Neural progenitor cell (in vitro differentiated cells): ENCODE data around the gene C12orf42. TPM values are rescaled to one million over a fixed set of nuclear protein-coding genes. Genes with fewer than 3 reads are reported as not detected.

ENCODE experiments used
- DNase-seq: peaks from one replicate; pipeline ENCODE4 v3.0.0-alpha.2; 2016; ENCODE audit warnings: low spot score
- H2AFZ ChIP-seq: fragments of 200-600 bp; sonication (generic); replicated peaks from 2 replicates; pipeline ENCODE4 v1.6.1; 2016; ENCODE audit warnings: antibody characterized with exemption
- H3F3A ChIP-seq: fragments of 200-600 bp; sonication (generic); 2 replicates; pipeline ENCODE4 v1.6.1; 2016; ENCODE audit warnings: antibody characterized with exemption, low read depth
- H3K27ac ChIP-seq: fragments of 200-600 bp; sonication (generic); 2 replicates; pipeline ENCODE4 v1.5.1; 2016; ENCODE audit warnings: mild to moderate bottlenecking
- H3K27me3 ChIP-seq: fragments of 200-600 bp; sonication (generic); 2 replicates; pipeline ENCODE4 v1.6.1; 2016; ENCODE audit warnings: mild to moderate bottlenecking, moderate library complexity
- H3K36me3 ChIP-seq: fragments of 200-600 bp; sonication (generic); 2 replicates; pipeline ENCODE4 v1.5.1; 2016
- H3K4me1 ChIP-seq: fragments of 200-600 bp; sonication (generic); 2 replicates; pipeline ENCODE4 v1.6.1; 2016; ENCODE audit warnings: mixed run types
- H3K4me2 ChIP-seq: fragments of 200-600 bp; sonication (generic); 2 replicates; pipeline ENCODE4 v1.6.1; 2016
- H3K4me3 ChIP-seq: fragments of 200-600 bp; sonication (generic); 2 replicates; pipeline ENCODE4 v1.5.1; 2016
- H3K79me2 ChIP-seq: fragments of 200-600 bp; sonication (generic); 2 replicates; pipeline ENCODE4 v1.6.1; 2016; ENCODE audit warnings: low read depth
- H3K9ac ChIP-seq: fragments of 200-600 bp; sonication (generic); 2 replicates; pipeline ENCODE4 v1.6.1; 2016
- H3K9me3 ChIP-seq: fragments of 200-600 bp; sonication (generic); 2 replicates; pipeline ENCODE4 v1.5.1; 2016; ENCODE audit warnings: low read depth
- H4K20me1 ChIP-seq: fragments of 200-600 bp; sonication (generic); 2 replicates; pipeline ENCODE4 v1.6.1; 2016; ENCODE audit warnings: low read depth
- H3K27ac Mint-ChIP-seq: 3 replicates; pipeline ENCODE4 v1.8.0; 2021; ENCODE audit warnings: mixed read lengths
- H3K27me3 Mint-ChIP-seq: 2 replicates; pipeline ENCODE4 v1.8.0; 2022; ENCODE audit warnings: low read depth, mild to moderate bottlenecking, inconsistent platforms, moderate library complexity, mixed read lengths; ENCODE audit not compliant: insufficient read depth
- H3K36me3 Mint-ChIP-seq: 3 replicates; pipeline ENCODE4 v1.8.0; 2021; ENCODE audit warnings: mixed read lengths
- H3K4me1 Mint-ChIP-seq: 3 replicates; pipeline ENCODE4 v1.8.0; 2021; ENCODE audit warnings: mixed read lengths
- H3K4me3 Mint-ChIP-seq: 3 replicates; pipeline ENCODE4 v1.8.0; 2021; ENCODE audit warnings: mild to moderate bottlenecking, moderate library complexity, mixed read lengths
- H3K9me3 Mint-ChIP-seq: 3 replicates; pipeline ENCODE4 v1.8.0; 2020; ENCODE audit warnings: mixed read lengths
- EZH2 ChIP-seq: fragments of 200-600 bp; sonication (generic); IDR thresholded peaks from 2 replicates; pipeline ENCODE4 v1.6.1; 2017; ENCODE audit warnings: antibody characterized with exemption, mild to moderate bottlenecking, moderate library complexity
- EZH2phosphoT487 ChIP-seq: fragments of 200-600 bp; sonication (generic); IDR thresholded peaks from 2 replicates; pipeline ENCODE4 v1.6.1; 2017; ENCODE audit warnings: antibody characterized with exemption
- total RNA-seq: library from RNA; depleted of rRNA; stranded (reverse); fragments of >200 nt; gene quantifications from 2 replicates; pipeline ENCODE4 v1.2.3, GENCODE V29; 2015; ENCODE audit warnings: low replicate concordance
- TF ChIP-seq, protein P1 (sequence below): fragments of 200-600 bp; sonication (generic); IDR thresholded peaks from 2 replicates; pipeline ENCODE4 v1.5.1; 2017; ENCODE audit warnings: antibody characterized with exemption, mild to moderate bottlenecking

Gene C12orf42
- total RNA-seq, 1 donor from 2014 or later: 1.1 TPM

DNA sequence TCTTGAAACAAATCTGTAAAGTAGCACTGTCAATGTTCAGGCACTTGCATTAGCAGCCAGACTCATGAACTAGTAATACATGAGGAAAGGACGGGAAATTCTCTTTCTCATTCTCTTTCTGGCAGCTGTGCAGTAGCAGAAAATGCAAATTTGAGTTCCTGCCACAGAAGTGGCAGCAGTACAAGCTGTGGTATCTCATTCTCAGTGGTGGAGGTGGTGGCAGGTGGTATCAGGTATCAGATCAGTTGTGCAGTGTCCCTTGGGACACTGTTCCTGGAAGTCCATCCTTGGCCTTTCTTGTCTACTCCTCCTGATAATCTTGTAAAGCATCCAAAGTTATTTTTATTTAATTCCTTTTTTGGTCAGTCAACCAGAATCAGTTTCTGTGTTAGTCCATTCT lies 103.0 kb downstream of the C12orf42 start:
- Histone ChIP-seq H3K4me1 (no peaks in the 10 kb centered on the region), H2AFZ (no peak overlapping the region), H3K9me3 (no peaks in the 10 kb centered on the region), H3K27ac (no peak overlapping the region), H3K36me3 (no peaks in the 10 kb centered on the region), H3K4me3 (no peak overlapping the region), H3K4me2 (no peak overlapping the region), H3K27me3 (no peaks in the 10 kb centered on the region), H4K20me1 (no peaks in the 10 kb centered on the region), H3K9ac (no peak overlapping the region), H3K79me2 (no peaks in the 10 kb centered on the region), H3F3A (no peaks in the 10 kb centered on the region)
- no peak for TF ChIP-seq EZH2
- TF ChIP-seq, protein P1, sequence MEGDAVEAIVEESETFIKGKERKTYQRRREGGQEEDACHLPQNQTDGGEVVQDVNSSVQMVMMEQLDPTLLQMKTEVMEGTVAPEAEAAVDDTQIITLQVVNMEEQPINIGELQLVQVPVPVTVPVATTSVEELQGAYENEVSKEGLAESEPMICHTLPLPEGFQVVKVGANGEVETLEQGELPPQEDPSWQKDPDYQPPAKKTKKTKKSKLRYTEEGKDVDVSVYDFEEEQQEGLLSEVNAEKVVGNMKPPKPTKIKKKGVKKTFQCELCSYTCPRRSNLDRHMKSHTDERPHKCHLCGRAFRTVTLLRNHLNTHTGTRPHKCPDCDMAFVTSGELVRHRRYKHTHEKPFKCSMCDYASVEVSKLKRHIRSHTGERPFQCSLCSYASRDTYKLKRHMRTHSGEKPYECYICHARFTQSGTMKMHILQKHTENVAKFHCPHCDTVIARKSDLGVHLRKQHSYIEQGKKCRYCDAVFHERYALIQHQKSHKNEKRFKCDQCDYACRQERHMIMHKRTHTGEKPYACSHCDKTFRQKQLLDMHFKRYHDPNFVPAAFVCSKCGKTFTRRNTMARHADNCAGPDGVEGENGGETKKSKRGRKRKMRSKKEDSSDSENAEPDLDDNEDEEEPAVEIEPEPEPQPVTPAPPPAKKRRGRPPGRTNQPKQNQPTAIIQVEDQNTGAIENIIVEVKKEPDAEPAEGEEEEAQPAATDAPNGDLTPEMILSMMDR: no peak
- no peak for TF ChIP-seq EZH2phosphoT487
- Mint-ChIP-seq H3K4me3 (no peak overlapping the region), H3K4me1 (no peaks in the 10 kb centered on the region), H3K36me3 (no peaks in the 10 kb centered on the region), H3K27ac (no peak overlapping the region), H3K27me3 (no peaks in the 10 kb centered on the region), H3K9me3 (no peaks in the 10 kb centered on the region)
- DNase-seq: no peak

GRCh38 chr12:103391103-103391502 lies 104.7 kb downstream of the C12orf42 start:
- H3K4me1 Mint-ChIP-seq: no peaks in the 10 kb centered on the region
- no peaks in the 10 kb centered on the region for H3K27me3 Mint-ChIP-seq

GRCh38 chr12:103387385-103387784 lies 108.4 kb downstream of the C12orf42 start:
- no peak overlapping the region for H3K4me3 ChIP-seq
- no peaks in the 10 kb centered on the region for H3K4me1 Mint-ChIP-seq
- no peaks in the 10 kb centered on the region for H3K79me2 ChIP-seq
- no peak overlapping the region for H3K9ac ChIP-seq
- H3K27me3 ChIP-seq: no peaks in the 10 kb centered on the region
- no peak overlapping the region for H3K4me3 Mint-ChIP-seq
- no peaks in the 10 kb centered on the region for H3K9me3 ChIP-seq
- no peaks in the 10 kb centered on the region for H3K9me3 Mint-ChIP-seq
- H3K36me3 ChIP-seq: no peaks in the 10 kb centered on the region
- H3K27me3 Mint-ChIP-seq: peaks cover 2% of the 10 kb centered on the region
- no peaks in the 10 kb centered on the region for H3K36me3 Mint-ChIP-seq
- H4K20me1 ChIP-seq: no peaks in the 10 kb centered on the region
- no peaks in the 10 kb centered on the region for H3F3A ChIP-seq
- TF ChIP-seq, protein P1: no peak
- TF ChIP-seq EZH2 (no peak), EZH2phosphoT487 (no peak)
- H3K27ac ChIP-seq: no peak overlapping the region
- no peak overlapping the region for H3K27ac Mint-ChIP-seq
- H2AFZ ChIP-seq: no peak overlapping the region
- H3K4me2 ChIP-seq: no peak overlapping the region
- DNase-seq: no peak
- H3K4me1 ChIP-seq: no peaks in the 10 kb centered on the region

More at GRCh38 chr12:103391103-103391502, 104.7 kb downstream of the C12orf42 start:
- Histone ChIP-seq H3K27me3 (no peaks in the 10 kb centered on the region), H3F3A (no peaks in the 10 kb centered on the region), H3K36me3 (no peaks in the 10 kb centered on the region), H3K79me2 (no peaks in the 10 kb centered on the region), H3K9me3 (no peaks in the 10 kb centered on the region), H3K4me3 (no peak overlapping the region), H4K20me1 (no peaks in the 10 kb centered on the region), H3K9ac (no peak overlapping the region), H3K4me2 (no peak overlapping the region), H3K27ac (no peak overlapping the region), H2AFZ (no peak overlapping the region), H3K4me1 (no peaks in the 10 kb centered on the region)
- no peak overlapping the region for H3K4me3 Mint-ChIP-seq
- H3K27ac Mint-ChIP-seq: no peak overlapping the region
- H3K9me3 Mint-ChIP-seq: no peaks in the 10 kb centered on the region
- TF ChIP-seq EZH2phosphoT487 (no peak), EZH2 (no peak)
- TF ChIP-seq, protein P1: no peak
- H3K36me3 Mint-ChIP-seq: no peaks in the 10 kb centered on the region
- no peak for DNase-seq
